ENCODE measurements around the gene RFTN2.

DNA sequence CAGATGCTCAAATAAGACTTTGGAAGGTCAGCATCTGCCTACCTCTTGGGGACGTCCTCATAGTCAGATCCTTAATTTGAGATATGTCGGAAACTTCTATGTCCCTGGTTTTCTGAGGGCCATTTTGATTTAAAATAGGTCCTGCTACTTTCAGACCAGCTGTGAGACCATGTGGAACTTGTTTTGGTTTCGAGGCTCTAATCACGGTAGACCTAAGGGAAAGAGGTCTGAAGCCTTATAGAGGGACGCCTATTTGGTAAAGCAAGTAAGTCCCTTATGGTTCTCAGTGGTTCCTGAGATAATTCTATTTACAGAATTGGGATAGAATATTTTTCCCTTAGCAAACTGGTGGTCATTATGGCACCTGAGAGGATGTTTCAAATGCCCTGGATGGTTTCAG lies 75.1 kb downstream of the RFTN2 start:
- TF ChIP-seq EZH2phosphoT487 (IDR thresholded peaks at IDR 0.05; ENCODE audit: insufficient read depth, low read depth) (no peak), EZH2 (IDR thresholded peaks at IDR 0.05; ENCODE audit: insufficient read depth, poor library complexity, severe bottlenecking) (no peak)

Measured in GM23248 (cell line).